GM18868 (cell line): ENCODE measurements around the gene SCAMP2.

ENCODE experiments used
- ATAC-seq: cut with Tn5 transposase; IDR thresholded peaks from one replicate; pipeline ENCODE4 v1.9.1; 2021; ENCODE audit warnings: mild to moderate bottlenecking, moderate library complexity; ENCODE audit not compliant: unreplicated experiment

The SCAMP2 gene

DNA sequence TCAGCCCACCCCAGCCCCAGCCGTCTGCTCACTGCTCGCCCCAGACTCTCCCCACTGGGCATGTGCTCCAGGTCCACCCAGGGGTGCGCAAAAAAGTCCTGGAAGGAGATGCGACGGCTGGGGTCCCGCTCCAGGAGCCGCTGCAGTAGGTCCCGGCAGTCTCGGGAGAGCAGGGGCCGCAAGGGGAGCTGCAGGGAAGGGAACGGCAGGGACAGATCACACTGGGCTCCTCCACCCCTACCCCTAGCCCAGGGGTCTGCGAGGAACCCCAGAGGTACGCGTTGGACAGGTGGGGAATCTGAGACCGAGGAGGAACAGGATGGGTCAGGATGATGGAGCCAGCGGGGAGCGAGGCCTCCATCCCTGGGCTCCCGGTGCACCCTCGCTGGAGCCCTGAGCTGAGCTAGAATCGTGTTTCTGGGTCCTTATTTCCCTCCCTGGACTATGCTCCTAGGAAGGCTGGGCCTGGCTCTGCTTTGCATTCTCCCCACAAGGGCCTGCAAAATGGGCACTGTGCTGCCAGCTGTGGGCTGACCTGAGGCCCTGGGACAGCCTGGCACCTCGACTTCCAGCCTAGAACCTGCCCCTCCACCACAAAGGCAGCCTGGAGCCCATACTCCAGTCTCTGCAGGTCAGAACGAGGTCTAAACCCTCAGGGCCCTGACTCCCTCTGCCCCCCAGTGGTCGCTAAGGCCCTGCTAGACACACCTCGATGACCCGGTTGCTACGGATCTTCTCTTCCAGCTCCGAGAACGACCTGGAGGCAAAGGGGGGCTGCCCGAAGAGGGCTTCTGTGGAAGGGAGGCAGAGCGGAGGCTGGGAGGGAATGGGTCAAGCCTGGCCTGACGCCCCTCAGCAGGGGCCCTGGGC is 33.4 kb downstream of the SCAMP2 start:
- ATAC-seq: no peak

DNA sequence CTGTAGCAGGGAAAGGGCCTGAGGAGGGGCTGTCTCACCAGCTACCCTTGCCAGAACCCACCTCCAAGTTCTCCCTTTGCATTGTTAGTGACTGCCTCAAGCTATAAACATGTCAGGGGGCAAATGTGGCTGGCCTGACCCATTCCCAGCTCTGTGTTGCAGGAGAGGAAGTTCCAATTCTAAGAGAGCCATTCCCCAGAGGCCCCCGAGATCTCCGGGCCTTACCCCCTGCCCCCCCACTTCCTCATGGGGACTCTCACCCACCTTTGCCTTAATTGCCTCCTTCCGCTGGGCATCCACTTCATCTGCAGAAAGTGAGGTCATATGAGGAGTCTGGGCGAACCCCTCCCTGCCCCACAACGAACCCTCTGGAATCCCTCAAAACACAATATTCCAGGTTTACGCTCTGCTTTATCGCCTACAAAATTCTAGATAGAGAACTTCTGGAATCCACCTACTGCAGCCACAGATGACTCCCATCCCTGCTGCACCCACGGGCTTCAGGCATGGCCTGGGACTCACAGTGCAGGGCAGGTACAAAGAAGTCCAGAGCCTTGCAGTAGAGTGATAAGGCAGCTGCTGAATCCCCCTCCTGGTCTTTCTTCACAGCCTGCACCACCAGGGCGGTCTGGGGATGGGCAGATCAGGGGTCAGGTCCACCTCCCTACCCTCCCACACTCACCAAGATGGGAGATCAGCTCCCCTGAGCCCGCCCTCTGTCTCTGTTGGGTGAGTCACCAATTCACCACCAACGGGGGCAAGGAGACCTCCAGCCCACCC is 34.2 kb downstream of the SCAMP2 start:
- no peak for ATAC-seq

DNA sequence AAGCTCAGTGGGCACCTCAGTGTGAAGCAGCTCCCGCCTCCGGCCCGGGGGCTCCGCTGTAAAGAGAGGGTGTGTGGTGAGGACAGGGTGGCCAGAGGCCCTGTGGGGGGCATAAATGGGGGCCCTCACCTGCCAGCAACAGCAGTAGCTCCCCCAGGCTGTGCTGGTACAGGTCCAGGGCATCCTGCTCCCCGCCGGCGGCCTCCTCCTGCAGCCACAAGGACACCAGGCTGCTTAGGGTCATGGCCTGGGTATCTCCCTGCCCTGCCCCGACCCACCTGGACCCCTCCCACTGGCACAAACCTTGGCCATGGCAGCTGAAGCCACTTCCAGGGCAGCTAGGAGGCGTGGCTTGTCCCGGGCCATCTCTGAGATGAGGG is 35.0 kb downstream of the SCAMP2 start:
- no peak for ATAC-seq

DNA sequence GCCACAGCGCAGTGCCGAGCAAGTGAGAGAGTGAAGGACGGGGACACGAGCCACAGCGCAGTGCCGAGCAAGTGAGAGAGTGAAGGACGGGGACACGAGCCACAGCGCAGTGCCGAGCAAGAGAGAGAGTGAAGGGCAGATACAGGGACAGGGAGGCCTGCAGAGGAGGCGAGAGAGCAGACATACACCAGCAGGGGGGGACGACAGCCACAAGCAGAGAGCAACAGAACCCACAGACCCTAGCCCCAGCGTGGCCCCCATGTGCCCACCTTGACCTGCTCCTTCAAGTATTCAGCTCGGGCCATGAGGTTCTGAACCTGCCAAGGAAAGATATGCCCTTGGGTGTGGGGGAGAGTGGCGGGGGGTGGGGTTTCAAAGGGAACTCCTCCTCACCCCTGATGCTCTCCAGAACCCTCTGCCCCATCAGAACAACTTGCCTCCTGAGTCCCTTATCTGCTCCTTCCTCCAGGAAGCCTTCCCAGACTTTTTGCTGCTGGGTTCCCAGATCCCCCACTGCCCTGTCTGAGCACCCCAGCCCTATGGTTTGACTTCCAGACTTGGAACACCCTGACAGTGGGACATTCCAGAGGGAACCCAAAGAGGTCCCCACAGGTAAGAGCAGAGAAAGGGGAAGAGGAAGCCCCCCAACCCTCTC is 35.6 kb downstream of the SCAMP2 start:
- no peak for ATAC-seq

DNA sequence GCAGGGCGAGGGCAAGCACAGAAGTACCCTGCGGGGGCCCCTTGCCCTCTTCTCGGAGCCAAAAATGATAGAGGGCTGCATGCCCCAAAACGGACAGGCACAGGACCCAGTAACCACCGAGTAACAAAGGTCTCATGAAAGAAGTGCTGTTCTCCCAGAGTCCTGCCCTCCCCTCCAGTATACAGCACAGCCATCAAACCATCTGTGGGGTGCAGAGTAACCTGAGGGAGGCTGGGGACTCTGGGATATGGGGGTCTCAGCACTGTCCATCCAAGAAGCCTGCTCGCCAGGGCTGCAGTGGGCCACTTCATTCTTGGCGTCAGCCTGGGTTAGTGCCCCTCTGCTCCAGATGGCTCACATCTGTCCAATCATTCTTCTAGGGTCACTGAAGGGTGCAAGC is 36.3 kb downstream of the SCAMP2 start:
- no peak for ATAC-seq

DNA sequence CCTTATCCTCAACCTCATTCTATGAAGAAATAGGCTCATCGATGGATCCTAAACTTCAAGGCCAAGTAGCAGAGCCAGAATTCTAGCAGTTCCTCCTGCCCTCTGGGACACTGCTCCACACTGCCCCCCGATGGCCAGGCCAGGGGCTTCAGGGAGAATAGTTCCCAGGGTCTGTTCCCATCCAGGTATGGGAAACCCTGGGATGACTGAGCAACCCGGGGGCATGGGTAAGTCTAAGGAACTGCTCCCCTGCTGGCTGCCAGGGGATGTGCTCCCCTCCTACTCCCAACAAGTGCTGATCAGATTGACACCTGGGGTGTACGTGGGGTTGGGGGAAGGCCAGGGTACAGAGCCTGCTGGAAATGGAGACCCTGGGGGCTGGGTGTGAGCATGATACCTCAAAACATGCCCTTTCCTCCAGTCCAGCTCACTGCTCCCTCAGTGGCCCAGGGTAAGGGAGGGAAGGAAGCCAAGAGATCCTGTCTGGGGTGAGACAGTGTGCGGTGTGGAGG is 37.8 kb downstream of the SCAMP2 start:
- ATAC-seq: no peak

DNA sequence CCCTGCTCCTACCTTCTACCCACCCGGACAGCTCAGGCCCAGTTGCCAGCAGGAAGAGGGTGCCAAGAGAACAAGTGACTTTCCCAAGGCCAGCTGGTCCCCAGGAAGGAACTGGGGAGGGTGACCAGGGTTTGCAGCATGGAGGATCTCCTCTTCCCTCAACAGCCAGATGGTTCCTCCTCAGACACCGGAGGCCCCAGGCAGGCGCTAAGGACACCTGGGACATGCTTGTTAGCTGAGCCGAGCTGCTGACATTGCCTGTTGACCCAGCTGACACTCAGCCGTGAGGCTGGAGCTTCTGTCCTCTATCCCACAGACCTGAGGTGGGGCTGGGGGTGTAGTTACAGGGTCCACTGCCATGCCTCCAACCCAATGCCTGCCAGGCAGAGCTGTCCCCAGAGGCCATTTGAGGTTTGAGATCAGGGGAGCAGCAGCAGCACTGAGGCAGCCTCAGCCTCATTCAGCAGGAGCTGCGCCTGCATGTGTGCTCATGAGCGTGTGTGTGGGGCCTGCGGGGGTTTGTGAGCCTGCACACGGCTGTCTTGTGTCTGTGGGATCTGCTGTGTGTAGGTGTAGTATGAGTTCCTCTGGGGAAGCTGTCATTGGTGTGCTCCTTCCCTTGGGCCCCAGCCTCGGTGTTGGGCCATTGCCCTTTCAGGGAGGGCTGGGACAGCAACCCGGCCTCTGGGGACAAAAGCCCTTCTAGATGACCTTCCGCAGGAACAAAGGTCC is 39.6 kb downstream of the SCAMP2 start:
- ATAC-seq: no peak

DNA sequence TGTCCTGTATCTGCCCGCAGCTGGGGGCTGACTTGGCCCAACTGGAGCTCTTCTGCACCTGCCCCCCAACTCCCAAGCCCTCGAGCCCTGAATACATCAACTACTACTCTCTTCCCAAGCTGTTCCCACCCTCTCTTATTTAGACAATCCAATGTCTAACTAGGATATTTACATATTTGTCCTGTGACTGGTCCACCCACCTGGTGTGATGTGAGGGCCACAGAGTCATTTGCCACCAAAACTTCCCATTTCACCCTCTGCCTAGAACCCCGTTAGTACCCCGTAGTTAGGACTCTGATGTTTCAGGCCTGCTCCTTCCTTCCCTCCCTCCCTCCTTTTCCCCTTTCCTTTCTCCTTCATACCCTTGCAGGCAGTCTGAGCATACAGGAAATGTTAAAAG is 40.3 kb downstream of the SCAMP2 start:
- no peak for ATAC-seq

DNA sequence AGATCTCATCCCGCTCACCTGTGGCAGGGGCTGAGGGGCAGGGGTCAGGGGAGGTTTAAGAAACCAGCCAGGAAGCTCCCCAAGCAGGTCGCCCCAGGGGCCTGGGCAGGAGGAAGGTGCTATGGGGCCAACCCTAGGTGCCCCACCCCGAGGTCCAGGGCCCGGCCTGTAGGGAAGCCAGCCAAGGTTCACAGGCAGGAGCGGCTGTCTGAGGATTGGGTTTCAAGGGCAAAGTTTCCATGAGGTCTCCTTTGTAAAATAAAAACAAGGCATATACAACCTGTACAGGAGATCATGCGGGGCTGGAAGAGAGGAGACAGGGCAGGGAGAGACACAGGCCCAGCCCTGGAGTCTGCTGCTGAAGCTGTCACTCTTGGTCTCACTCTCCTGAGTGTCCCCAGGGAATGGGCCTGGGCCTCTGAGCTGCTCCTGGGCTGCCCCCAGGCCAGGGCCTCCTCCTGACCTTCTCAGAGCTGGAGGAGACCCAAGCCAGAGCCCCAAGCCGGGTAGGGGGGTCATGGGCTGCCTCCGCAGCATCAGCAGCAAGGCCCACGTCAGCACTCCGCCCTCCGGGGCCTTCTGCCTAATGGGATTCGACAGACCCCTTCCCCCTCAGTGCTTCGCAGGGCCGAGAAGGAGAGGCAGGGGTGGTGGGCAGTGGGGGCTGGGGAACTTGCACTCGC is 41.2 kb downstream of the SCAMP2 start:
- ATAC-seq: no peak

DNA sequence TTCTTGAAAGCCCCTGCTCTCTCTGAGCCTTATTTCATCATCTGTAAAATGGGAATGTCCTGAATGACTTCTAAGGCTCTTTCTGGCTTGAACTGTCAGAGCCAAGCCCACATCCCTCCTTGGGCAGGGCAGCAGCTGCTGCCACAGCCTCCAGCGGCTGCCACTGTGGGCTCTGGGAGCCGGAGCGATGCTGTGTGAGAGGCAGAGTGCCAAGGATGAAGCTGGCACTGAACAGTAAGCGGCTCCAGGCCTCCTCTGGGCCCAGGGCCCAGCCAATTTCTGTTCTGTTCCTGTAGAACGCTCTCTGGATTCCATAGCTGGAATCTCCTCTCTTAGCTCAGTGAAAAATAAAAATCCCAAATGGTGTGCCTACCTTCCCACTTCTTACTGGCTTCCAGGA is 42.3 kb downstream of the SCAMP2 start:
- ATAC-seq: no peak

DNA sequence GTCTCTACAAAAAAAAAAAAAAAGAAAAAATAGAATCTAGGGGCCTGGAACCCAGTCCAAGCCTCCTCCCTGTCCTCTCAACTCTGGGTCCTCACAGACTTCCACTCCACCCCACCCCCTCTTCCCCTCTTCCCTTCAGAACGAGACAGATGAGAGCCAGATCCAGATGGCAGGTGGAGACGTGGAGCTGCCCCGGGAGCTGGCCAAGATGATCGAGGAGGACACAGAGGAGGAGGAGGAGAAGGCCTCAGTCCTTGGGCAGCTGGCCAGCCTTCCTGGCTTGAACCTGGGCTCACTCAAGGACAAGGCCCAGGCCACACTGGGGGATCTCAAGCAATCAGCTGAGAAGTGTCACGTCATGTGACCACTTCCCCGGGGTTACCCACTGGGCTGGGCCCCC is 43.2 kb downstream of the SCAMP2 start:
- no peak for ATAC-seq

DNA sequence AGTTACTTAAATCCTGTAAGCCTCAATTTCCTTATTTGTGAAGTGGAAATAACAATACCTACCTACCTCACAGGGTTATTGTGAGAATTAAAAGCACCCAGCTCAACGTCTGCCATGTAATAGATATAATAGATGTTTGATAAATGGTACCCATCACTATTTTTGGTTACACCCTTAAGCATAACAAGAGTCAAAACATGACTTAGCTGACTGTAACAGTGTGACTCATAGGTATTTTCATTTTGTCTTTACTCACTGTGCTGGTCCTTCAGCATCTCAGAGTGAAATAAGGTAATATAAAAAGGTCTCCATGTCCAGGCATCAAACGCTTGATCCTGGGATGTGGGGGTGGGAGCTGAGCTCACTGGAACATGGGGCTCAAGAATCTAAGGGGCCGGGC is 43.7 kb downstream of the SCAMP2 start:
- no peak for ATAC-seq

DNA sequence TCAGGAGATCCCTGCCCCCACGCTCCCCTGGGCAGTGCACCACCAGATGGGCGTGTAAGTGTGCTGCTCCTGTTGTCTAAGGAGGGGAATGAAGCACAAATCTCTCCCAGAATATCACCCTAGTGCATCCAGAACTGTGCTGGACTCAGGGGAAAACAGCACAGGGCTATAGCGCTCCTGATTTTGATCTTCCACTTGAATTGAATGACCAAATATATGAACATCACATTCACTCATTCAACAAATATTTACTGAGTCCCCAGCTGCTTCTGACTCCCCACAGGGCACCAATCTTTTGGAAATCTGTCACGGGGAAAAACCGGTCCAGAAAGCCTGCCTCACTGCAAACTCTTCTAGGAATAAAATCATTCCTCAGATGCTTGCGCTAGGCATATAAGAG is 44.3 kb downstream of the SCAMP2 start:
- no peak for ATAC-seq

DNA sequence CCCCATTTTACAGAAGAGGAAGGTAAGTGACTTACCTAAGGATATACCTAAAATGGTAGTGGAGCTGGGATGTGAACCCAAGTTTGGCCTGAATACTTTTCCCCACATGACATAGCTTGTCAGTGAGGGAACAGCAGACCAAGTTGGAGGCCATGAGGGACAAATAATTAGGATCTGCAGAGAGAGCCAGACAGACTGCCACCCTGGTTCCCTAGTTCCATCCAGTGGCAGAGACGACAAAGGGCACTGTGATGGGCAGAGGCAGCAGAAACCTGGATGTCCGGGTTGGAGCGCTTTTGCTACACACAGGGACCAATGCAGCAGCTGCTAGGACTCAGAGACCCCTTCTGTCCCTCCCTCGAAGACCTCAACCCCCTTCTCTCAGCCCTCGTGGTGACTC is 45.6 kb downstream of the SCAMP2 start:
- no peak for ATAC-seq

DNA sequence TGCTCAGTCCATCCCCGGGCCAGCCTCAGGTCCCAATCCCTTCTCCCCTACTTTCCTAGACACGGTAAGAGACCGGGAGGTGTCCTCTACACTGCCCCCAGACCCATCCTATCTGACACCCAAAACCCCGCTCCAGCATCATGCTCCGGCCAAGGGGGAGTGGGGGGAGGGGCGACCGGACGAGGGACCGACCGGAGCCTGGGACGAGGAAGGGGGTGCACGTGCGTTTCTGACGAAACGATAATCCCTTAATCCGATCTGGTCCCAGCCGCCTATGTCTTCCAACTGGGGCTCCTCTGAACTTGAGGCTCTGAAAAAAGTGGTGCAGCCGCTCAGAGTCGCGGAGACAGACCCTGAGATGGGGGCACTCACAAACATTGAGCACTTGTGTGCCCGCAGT is 46.2 kb downstream of the SCAMP2 start:
- no peak for ATAC-seq

DNA sequence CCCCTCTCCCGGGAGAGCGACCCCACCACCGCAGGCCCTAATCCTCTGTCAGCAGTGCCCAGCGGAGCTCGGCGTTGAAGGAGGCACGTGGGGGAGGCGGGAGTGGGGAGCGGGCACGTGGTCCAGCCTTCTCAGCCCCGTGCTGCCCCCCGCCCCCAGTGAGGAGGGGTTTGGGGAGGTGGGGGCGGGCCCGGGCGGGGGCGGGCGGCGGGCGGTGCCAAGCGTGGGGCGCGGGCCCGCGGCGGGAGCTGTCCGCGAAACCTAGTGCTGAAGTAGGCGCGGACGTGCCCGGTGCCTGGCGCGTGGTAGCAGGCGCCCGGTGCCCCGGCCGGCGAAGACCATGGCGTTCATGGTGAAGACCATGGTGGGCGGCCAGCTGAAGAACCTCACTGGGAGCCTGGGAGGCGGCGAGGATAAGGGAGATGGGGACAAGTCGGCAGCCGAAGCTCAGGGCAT is 46.8 kb downstream of the SCAMP2 start, which contains the start of gene CPLX3:
CPLX3 (plus strand) TSS at position 264 of the 456 bp plus-strand sequence; CDS start at position 341, 77 bp downstream.
- no peak for ATAC-seq

DNA sequence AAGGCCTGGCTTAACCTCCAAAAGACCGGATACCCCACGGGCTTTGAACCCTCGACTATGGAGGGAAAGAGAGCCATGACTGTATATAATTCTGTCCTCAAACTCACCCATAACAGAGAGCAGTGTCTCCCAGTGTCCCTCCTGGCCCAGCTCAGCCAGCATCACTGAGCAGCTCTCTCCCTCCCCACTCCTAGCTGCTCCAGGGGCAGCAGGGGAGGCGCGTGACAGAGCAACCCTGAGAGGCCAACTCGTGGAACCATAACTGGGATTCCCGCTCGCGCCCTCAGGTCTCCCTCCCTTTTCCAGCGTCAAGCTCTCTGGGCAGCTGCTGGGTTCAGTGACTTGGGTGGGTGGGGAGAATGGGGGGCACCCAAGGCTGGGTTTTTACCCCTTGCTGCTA is 47.3 kb downstream of the SCAMP2 start:
- no peak for ATAC-seq

DNA sequence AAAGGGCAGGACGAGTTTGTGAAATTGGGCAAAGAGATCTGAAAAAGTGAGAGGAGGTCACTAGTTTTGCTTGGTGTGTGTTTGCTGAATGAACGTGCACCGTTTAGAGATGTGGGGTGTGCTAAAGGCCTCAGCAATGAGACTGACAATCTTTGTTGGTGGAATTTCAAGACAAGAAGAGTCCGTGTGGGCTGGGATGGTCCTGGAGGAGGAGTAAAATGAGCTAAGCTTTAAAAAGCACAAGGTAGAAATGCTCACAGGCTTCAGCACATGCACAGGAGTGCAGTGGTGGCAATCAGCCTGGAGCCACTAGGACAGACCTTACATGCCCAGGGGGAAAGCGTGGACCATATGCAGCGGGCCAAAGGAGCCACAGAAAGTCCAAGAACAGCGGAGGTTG is 48.2 kb downstream of the SCAMP2 start:
- no peak for ATAC-seq

DNA sequence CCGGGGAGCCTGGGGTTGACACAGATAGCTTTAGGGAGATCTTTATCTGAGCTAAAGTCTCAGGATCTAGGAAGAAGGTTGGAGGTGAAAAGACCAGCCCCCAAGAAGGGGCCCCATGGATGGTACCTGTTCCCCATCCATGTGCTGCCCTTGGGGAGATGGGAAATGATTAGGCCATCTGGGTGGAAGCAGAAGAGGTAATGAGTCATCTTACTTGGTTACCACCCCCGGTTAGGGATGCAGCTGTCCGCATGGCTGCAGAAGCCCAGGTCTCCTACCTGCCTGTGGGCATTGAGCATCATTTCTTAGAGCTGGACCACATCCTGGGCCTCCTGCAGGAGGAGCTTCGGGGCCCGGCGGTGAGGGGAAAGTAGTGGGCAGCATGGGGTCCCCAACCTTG is 49.8 kb downstream of the SCAMP2 start:
- ATAC-seq: no peak

DNA sequence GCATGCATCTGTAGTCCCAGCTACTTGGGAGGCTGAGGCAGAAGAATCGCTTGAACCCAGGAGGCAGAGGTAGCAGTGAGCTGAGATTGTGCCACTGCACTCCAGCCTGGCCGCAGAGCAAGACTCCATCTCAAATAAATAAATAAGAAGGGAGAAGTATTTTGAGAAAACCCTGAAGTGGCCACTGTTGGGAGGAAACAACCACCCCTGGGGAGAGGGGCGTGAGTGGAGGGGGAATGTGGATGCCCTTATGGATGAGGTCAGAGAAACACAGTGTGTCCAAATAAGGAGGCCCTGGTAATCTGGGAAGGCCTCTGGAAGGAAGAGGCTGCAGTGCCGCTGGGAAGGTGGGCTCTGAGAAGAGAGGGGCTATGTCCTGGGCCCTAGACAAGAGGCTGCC is 50.9 kb downstream of the SCAMP2 start:
- ATAC-seq: no peak
